Renal cortical epithelial cell (primary cell): Measurements from ENCODE around the gene RASSF8. TPM values are rescaled to one million over a fixed set of nuclear protein-coding genes. Genes with fewer than 3 reads are reported as not detected.
A peak's percentile ranks its signal among the peaks of the same experiment; 100 is the strongest.

ENCODE experiments used
- DNase-seq: peaks from one replicate; pipeline ENCODE4 v3.0.0-alpha.2; 2011; ENCODE audit warnings: low read depth
- total RNA-seq: library from RNA; depleted of rRNA; stranded (reverse); fragments of >200 nt; gene quantifications from 2 replicates; pipeline ENCODE4 v1.2.3, GENCODE V29; 2014

RASSF8 gene
- total RNA-seq, 1 donor from 2014 or later, result 68.5 TPM

DNA sequence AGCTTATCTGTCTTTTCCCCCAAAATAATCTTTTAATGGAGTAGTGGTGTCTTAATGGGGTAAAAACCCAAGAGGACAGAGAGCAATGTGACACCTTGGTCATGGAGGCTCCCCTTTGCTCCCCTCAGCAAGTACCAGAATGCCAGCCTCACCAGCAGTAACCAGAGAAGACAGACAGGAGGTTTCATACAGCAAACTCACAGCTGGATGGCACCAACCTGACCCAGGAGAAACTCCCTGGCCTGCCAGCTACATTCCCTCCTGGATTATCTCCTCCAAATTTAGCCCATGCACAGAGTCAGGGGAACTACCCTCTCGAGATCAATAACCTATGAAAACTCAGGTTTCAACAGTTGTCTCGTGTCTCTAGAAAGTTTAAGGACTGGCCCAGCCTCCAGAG lies 150.4 kb downstream of the RASSF8 start:
- DNase-seq, result no peak

DNA sequence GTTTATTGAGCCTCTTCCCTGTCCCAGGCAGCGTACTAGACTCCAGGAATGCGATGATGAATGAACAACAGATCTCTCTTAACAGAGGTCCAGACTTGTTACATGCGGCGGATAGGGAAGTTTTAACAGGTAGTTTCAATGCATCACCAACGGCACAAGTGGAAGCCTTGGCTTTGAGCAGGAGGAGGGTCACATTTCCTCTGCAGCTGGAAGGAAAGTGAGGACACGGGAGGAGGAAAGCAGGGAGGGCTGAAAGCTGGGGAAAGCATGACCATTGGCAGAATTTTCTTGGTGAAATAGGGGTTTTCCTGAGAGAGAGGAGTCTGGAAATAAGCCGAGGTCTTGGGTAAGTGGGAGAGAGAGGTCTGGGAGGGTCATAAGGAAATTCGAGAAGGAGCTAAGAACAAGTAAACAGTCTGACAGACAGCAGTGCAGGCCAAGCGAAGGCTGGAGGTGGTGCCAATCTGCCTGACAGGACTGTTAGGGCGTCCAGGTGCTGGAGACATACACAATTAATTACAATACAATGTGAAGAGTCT lies 150.9 kb downstream of the RASSF8 start:
- DNase-seq, result peak; percentile 44

DNA sequence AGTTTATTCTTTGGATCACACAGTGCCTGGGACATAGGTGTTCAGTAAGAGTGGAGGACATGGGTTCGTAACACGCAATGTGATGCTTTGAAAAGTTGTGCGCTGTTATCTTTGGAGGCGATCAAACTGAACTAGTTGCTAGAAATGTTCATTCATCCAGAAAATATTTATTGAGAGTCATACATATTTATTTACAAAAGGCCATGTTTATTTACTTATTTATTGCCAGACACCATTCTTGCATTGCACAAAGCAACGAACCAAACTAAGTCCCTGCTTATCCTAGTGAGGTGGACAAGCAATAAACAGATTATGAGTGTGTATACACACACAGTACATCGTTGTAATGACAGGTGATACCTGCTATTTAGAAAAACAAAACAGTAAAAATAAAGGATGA lies 153.8 kb downstream of the RASSF8 start:
- DNase-seq, result no peak

DNA sequence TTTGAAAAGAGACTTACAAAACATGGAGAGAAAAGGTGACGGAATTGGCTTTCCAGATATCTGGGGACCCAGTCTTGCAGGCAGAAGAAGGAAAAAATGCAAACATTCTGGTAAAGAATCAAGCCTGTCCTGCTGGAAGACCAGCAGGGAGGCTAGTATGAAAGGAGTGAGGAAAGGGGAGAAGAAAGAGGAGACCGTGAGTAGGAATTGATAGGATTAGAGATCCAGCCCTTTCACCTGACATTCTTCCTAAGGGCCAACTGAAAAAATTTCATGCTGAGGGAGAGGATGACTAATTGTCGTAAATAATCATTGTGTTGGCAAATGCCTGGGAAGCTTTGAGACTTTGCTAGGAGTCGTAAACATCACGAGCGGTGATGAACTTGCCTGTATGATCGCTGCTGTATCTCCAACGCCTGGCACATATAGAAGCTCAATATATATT lies 154.2 kb downstream of the RASSF8 start:
- peak; percentile 38 for DNase-seq

DNA sequence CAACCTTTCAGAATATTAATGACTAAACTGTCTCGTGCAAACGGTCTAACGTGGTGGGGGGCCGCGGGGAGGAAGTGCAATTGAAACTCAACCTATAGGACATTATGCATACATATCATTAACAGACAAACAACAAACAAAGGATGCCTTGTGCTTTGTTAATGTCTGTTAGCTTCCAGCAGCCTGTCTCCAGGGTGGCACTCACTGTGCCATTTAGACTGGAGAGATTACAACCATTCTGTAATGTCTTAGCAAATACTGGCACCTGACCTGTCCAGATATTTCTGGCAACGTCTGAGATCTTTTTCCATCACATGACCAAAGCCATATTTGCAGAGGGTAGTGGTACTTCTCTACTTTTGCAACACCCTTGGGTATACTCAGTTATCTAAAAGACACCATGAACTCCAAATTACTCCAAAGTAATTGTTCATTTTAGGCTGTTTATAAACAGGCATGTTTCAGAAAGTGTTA lies 154.7 kb downstream of the RASSF8 start:
- no peak for DNase-seq

DNA sequence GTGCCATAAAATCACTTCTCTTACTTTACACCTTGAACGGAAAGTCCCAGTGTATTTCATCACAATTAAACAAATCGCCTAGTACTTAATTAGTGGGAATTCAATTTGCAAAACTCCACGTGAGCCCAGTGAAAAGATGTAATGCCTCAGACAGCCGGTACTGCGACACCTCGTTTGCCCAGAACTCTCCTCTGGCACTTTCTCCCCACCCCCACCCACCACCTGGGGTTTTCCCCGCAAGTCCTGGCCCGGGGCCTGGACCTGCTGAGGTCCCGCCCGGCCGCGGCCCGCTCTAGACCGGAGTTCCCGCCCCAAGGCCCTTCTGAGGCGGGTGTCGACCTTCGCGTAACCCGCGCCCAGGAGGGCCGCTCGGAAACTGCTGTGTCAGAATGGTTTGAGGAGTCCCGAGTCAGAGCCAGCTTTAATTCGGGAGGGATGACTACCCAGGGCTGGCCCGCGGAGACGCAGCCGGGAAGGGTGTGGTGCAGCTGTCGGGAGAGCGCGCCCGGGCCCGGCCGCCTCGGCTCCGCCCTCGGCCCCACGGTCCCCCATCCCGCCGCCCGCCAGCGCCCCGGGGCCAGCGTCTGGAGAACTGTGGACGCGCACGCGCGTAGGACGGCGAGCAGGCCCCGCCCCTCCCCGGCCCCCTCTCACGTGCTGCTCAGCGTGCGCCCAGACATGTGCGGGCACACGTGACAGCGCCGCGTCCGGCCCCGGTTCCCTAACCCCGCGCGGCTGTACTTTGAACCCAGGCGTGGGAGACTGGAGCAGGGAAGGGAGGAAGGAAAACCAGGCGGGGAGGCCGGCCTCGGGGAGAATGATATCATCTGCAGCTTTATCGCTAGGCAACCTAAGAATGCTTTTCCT lies 155.6 kb downstream of the RASSF8 start:
- DNase-seq, result peak; percentile 88

DNA sequence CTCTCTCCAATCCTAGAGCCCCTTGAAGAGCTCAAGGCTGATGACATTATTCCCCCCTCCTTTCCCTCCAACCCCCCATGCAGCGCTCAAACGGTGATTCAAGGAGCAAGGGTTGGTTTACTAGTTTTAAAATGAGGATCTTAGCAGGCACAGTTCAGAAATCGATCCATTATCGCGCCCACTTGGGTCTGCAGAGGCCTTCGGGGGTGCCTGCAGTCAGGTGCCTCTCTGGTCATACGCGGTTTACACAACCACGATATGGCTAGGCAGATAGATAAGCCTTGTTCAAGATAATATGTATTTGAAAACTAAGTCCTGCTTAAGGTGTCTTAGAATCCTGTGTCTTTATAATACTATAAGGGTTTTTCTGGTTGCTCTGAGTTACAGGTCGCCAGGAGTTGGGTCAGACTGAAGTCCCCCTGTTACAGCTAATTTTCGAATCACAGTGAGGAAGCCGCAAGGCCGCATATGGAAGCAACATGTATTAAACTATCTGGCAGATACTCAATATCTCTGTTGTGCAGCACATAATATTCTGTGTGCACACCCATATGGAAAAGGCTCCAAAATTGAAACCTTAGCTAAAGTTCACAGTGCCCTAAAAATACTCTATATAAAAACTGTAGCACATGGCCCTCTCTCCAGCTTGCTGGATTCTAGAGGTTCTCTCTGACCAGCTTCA lies 156.4 kb downstream of the RASSF8 start:
- DNase-seq, result no peak

DNA sequence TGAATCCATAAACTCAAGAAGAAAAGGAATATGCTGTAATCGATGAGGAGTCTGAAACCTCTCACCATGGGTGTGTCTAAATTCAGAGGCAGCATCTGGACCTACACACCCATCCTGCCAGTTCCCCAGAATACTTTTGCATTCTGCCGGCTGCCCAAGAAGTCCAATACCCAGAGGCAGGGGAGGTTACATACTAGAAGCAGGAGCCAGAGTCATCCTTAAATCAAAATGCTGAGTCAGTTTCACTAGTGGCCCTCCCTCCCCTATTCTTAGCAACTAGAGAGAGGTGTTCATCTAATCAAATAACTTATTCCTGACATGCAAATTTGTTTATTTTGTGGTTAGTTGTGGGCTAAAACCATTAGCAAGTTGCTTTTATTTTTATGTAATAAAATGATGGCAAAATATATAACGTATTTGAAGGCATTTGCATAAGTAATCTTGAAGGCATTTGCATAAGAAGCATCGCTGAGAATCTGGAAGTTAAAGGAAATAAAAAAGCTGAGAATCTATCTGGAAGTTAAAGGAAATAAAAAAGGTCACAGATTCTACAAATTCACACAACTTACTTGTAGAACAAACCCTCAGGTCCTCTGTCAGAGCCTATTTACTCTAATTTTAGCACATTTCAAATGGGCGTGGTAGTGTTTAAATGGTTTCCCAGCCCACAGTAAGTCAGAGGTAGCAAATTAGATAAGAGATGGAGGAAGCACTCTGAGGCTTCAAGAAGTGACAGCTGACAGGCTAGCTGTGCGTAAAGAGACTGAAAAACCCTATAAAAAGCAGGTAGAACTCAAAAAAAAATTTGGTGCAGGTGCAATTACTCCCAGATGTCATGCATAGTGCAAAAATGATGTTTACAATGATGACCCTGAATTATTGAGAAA lies 158.6 kb downstream of the RASSF8 start:
- no peak for DNase-seq

DNA sequence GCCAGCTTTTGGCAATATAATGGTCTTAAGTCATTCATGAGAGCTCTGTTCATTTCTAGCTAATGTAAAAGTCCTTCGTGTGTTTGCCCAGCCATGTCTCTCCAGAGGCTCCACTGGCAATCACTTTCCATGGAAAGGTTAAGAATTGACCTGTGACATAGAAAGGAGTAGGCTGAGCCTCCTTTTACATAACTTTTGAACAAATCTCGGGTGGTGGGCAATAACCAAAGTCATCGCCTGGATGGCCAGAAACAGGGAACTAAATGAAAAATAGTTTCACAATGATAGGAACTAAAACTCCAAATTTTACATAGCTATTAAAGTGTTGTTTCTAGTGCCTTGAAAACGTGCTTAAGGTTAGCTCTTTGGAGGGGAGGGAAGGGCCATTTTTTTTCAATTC lies 159.8 kb downstream of the RASSF8 start:
- no peak for DNase-seq

DNA sequence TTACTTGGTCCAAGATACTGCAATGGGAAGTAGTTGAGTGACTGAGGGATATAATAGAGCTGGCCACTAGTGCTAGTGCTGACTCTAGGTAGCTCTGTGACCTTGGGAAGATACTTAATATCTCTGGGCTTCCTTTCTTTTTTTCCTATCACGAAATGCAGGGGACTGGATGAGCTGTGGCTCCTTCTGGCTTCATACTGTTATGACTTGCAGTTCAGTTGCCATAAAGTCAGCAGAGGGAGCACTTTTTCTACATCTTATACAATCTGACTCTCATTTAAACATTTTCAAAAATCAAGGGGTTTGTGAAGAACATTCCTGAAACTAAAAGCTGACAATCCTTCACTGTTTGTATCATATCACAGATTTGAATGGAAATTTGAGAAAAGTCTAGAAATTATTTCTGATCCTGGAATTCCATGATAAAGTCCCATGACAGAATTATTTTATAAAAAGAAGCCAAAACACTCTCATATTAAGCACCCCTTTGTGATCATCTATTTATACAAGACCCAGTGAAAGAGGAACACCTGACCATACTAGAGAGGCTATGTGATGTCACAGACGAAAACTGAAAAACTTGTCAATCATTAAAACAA lies 161.0 kb downstream of the RASSF8 start:
- DNase-seq, result peak; percentile 75

DNA sequence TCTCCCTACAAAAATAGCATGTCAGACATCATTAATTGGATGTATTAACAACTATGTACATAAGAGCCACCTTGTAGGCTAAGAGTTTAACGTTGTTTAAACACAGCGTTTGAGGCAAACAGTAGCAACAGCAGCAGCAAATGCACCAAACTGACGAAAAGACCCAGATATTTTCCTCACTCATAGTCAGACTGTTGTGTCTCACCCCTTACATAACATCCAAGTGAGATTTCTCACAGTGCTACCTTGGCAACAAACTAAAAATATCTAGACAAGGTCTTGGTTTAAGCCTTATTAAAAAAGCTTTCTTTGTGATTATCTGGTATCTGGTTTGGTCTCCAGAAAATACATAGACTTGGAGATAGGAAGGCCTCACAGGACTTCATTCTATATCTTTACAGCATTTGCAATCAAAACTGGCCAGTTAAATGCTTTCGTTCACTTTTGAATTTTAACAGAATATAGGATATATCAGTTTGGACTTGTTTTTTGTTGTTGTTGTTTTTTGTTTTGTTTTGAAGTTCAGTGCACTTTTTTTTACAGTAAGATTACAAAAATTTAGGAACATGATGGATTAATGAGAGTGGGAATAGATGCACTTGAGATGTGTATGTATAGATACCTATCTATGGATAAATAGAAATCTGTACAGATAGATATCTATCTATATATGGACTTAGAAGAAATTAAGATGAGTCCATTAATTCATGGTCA lies 162.2 kb downstream of the RASSF8 start:
- DNase-seq, result no peak

DNA sequence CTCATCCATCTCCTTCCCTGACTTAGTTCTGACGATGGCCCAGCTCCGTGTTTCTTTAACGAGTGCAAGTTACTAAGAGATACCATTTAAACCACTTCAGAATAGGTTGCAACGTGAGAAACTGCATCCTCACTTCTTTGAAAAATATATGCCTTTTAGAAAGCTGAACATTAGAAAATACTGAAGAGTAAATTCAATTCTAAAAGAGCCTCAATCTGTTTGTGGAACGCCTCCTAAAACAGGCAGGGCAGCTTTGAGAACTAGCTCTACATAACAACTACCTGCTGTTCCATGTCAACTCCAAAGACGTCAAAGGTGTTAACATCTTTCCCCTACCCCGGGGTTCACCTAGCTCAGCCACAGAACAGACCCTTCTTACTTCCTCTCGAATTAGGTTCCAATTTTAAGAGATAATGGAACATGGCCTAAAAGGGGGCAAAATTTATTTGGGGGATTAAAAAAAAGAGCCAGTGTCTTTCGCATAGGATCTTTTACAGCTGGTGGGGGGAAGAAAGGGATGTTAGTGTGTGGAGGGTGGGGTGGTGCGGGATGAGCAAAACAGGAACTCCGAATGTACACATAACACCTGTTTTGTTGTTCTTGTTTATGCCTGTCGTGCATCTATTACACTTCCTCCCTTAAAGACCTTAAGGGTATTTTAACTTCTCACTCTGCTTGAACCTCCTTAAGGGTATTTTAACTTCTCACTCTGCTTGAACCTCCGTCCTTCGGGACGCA lies 163.0 kb downstream of the RASSF8 start:
- DNase-seq, result no peak

DNA sequence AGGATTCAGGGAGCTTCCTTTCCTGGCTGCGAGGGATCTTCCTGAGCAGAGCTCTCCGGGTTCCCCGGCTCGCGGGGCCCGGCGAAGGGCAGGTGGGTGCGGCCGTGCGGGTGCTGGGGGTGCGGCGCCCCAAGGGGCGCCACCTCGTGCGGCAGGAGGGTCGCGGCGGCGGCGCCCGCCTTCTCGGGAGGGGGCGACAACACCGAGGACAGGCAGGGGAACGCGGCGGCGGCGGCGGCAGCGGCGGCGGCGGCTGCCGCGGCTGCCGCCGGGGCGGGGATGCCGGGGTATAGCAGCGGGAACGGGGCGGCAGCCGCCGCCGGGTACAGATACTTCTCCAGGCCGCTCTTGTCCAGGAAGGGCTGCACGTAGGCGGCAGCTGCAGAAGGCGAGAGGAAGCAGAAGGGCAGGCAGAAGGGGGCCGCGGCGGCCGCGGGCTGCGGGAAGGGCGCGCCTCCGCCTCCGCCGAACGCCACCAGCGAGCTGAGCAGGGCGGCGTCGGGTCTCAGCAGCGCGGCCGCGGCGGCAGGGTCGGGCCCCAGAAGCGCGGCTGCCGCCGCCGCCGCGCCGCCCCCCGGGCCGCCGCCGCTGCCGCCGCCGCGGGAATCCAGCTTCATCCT lies 163.7 kb downstream of the RASSF8 start:
- DNase-seq, result no peak

DNA sequence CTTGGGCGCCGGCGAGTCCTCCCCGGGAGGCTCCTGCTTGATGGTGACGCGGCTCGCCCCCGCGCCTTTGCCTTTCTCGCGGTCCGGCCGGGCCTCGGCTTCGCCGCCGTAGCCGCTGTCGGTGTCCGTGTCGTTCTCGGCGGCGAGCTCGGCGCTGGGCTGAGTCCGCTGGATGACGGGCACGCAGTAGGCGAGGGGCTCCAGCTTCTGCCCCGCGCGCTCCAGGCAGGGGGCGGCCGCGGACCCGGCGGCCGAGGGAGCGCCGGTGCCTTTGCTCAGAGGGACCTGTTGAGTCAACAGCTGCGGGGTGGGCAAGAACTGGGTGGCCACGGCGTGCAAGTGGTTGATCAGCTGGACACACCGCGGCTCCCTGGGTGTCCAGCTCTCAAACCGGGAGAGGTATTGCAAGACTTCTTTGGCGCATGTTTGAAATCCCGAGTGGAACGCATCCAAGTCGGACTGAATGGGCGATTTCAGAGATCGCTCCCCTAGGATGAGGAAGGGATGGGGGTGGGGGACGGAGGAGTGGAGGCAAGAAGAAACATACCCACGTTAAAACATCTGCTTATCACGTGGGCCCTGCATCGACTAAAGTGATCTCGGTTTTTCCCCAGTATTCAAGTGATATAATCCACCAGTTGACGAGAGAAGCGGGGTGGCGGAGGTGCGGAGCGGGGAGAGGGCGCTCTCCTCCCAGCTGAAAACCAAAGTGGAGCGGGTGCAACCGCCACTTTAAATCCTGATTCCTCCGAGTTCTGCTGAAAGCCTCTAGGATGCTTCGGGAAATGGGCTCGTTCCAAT lies 164.4 kb downstream of the RASSF8 start:
- peak; percentile 54 for DNase-seq

DNA sequence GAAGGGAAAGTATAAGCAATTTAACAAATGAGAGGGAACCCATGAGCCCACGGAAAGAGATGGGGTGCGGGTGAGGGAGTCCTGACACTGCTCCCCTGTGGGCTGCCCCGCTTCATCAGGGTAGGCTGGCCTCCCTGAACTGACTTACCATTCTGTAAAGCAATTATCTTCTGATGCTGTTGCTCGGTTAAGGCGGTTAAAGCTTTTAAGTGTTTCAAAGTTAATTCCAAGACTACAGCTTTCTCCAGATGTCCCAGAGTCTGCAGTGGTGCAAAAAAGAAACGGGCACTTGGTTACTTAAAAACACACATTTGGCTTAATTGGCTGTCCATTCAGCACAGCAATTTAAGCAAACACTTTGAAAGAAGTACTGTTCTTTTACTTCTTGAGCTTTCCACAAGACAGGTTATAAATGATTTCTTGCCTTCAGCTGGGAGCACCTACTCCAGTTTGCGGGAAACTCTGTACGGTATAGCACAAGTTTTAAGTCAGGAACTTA lies 165.0 kb downstream of the RASSF8 start:
- DNase-seq, result peak; percentile 36

DNA sequence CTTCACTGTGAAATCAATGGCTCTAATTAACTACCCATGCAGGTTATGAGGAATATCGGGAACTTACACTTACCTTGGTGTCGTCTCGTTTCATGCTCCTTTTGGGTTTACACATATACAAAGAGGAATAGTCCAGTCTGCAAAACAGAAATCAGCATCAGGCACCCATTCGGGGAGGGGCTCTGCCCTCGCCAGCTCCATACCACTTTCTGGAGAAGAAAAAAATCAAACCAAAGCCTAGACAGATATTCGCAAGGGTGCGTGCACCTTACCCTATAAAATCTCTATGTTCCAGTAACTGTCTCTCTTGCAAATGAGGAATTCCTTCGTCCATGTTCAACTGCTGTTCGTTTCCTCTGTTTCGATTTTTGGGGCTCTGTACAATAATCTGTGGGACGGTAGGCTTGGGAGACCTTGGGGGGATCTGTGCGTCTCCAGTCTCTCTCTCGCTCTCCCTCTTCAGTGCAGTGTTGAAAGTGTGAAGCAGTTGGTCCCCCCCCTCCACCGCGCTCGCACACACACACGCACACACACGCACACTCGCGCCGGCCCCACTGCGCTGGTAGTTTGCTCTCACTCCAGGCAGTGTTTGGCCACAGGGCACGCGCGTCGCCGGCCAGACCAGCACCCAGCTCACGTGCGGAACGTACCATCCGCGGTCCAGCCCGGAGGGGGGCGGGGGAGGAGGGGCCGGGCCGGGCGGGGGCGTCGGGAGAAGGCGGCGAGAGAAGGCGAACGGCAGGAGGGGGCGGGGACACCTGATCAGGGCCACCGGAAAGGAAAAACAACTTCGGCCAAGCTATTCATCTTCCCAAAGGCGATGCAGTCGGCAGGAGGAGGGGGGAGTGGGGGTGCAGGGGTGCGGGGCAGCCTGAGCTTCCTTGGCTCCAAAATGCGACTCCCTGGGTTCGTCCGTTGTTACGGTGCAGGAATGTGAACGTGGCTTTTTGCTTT lies 166.2 kb downstream of the RASSF8 start, which contains the start of gene BHLHE41:
BHLHE41 (minus strand) TSS at position 592 of the 954 bp plus-strand sequence; CDS start at position 334, 258 bp downstream.
- DNase-seq, result peak; percentile 57
